ENCODE results near the gene HNRNPLL. TPM values are rescaled to one million over a fixed set of nuclear protein-coding genes. Genes with fewer than 3 reads are reported as not detected.

The HNRNPLL gene
- total and polyA plus RNA-seq, 7 donors: 6.4 to 22.4 (median 17.8) TPM

DNA sequence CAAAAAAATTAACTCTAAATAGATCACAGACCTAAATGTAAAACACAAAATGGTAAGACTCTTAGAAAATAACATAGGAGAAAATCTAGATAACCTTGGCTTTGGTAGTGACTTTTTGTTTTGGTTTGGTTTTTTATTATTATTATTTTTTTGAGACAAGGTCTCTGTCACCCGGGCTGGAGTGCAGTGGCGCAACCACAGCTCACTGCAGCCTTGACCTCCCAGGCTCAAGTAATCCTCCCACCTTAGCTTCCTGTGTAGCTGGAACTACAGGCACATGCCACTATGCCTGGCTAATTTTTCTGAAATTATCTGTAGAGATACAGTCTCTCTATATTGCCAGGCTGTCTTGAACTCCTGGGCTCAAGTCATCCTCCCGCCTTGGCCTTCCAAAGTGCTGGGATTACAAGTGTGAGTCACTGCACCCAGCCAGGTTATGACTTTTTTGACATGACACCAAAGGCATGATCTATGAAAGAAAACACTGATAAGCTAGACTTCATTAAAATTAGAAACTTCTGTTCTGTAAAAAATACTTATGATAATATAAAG is 88.0 kb downstream of the HNRNPLL start:
- Histone ChIP-seq H3K27ac (peak overlapping the region; percentile 89), H3K27me3 (ENCODE audit: insufficient read depth in 3 of 3, low read length in 2 of 3) (no peaks in the 10 kb centered on the region), H3K4me3 (peak overlapping the region; percentile 53), H3K9me3 (no peaks in the 10 kb centered on the region), H3K36me3 (ENCODE audit: insufficient read depth in 1 of 2, low read depth in 1 of 2) (no peaks in the 10 kb centered on the region), H3K4me1 (peaks cover 23% of the 10 kb centered on the region)
- TF ChIP-seq, protein P1, sequence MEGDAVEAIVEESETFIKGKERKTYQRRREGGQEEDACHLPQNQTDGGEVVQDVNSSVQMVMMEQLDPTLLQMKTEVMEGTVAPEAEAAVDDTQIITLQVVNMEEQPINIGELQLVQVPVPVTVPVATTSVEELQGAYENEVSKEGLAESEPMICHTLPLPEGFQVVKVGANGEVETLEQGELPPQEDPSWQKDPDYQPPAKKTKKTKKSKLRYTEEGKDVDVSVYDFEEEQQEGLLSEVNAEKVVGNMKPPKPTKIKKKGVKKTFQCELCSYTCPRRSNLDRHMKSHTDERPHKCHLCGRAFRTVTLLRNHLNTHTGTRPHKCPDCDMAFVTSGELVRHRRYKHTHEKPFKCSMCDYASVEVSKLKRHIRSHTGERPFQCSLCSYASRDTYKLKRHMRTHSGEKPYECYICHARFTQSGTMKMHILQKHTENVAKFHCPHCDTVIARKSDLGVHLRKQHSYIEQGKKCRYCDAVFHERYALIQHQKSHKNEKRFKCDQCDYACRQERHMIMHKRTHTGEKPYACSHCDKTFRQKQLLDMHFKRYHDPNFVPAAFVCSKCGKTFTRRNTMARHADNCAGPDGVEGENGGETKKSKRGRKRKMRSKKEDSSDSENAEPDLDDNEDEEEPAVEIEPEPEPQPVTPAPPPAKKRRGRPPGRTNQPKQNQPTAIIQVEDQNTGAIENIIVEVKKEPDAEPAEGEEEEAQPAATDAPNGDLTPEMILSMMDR (IDR thresholded peaks at IDR 0.05): no peak
- DNase-seq (no peak), ATAC-seq (peak; percentile 48 to 78 (median 70))
- 63 to 89% (median 65%) methylated on average over 3 of the region's 3 CpGs for WGBS, 3 donors
- intact Hi-C loops (cut with DNase I): no loop called here

DNA sequence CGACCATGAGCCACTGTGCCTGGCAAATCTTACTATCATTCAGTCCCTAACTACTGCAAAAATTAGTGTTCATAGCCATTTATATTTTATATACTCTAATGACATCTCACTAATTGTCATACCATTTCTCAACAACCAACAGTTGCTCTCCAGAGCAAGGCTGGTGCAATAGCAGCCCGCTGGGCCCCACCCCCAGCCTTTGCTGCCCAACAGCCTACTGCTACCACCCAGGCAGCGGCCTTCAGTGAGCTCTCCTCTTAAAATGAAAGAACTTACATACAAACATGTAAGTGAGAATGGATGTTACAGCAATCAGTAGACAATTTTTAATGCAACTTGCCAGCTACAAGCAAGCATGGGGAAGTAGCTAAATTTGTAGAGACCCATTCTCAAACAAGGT is 90.5 kb downstream of the HNRNPLL start:
- Histone ChIP-seq H3K27ac (no peak overlapping the region), H3K4me3 (no peak overlapping the region), H3K36me3 (ENCODE audit: insufficient read depth in 1 of 2, low read depth in 1 of 2) (no peaks in the 10 kb centered on the region), H3K4me1 (peaks cover 28% of the 10 kb centered on the region), H3K27me3 (ENCODE audit: insufficient read depth in 3 of 3, low read length in 2 of 3) (no peaks in the 10 kb centered on the region), H3K9me3 (no peaks in the 10 kb centered on the region)
- intact Hi-C loops (cut with DNase I): no loop called here
- ATAC-seq: no peak
- no peak for DNase-seq
- TF ChIP-seq, protein P1 (IDR thresholded peaks at IDR 0.05): no peak
- WGBS, 3 donors: 66 to 85% (median 75%) methylated on average over 3 of the region's 3 CpGs

Other genes starting within 250 kb of the HNRNPLL start
- 10 to 100 TPM; 51.9 to 98.9 (median 61.5) TPM for gene ATL2, start 225.7 kb downstream of the HNRNPLL start, total RNA-seq
- gene ATL2, start 225.7 kb downstream of the HNRNPLL start, polyA plus RNA-seq: 10 to 100 TPM; 19.8 to 71.9 (median 40.2) TPM
- 10 to 100 TPM in 1 of 4 donors, 1 to 10 TPM in 3; 3.6 to 16.1 (median 4.8) TPM for gene GALM, start 63.2 kb upstream of the HNRNPLL start, total RNA-seq
- gene GALM, start 63.2 kb upstream of the HNRNPLL start, polyA plus RNA-seq: 1 to 10 TPM; 2.0 to 9.4 (median 5.5) TPM
- 10 to 100 TPM; 35.5 to 78.2 (median 56.7) TPM for gene SRSF7, start 148.4 kb upstream of the HNRNPLL start, total RNA-seq
- 100 to 1,000 TPM in 1 of 3 donors, 10 to 100 TPM in 2; 26.0 to 111 (median 45.8) TPM for gene SRSF7, start 148.4 kb upstream of the HNRNPLL start, polyA plus RNA-seq
- 10 to 100 TPM in 1 of 4 donors, 1 to 10 TPM in 3; 5.6 to 10.8 (median 9.3) TPM for gene GEMIN6, start 175.3 kb upstream of the HNRNPLL start, total RNA-seq
- 10 to 100 TPM in 1 of 3 donors, 1 to 10 TPM in 2; 7.2 to 12.1 (median 9.5) TPM for gene GEMIN6, start 175.3 kb upstream of the HNRNPLL start, polyA plus RNA-seq